Measurements from ENCODE around the gene LRRN4CL.
"Not testable (repeated sequence)": the region's sequence is repeated elsewhere in the genome, so short reads cannot be mapped to it uniquely, and the experiment has no call there.

The LRRN4CL gene

DNA sequence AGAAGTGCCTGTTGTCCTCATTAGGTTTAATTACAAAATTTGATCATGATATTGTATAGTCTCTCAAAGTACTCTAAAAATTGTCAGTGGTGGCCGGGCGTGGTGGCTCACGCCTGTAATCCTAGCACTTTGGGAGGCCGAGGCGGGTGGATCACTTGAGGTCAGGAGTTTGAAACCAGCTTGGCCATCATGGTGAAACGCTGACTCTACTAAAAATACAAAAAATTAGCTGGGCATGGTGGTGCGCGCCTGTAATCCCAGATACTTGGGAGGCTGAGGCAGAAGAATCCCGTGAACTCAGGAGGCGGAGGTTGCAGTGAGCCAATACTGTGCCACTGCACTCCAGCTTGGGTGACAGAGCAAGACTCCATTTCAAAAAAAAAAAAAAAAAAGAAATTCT, 13.9 kb downstream of the LRRN4CL start:
- DNase-seq, result not testable (repeated sequence)

DNA sequence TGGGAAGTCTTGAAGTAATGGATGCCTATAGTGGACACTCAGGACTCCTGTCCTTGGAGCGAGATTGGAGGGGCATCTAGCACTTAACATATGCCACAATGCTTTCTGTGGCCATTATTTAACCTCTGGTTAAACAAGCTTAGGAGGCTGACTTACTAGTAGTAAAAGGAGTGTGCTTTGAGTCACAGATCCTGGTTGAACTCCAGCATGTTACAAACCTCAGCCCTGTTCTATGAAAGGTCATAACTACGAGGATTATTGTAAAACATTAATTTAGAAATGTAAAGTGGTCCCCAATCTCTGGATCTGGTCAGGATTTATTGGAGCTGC, 16.2 kb downstream of the LRRN4CL start:
- DNase-seq, result no peak

DNA sequence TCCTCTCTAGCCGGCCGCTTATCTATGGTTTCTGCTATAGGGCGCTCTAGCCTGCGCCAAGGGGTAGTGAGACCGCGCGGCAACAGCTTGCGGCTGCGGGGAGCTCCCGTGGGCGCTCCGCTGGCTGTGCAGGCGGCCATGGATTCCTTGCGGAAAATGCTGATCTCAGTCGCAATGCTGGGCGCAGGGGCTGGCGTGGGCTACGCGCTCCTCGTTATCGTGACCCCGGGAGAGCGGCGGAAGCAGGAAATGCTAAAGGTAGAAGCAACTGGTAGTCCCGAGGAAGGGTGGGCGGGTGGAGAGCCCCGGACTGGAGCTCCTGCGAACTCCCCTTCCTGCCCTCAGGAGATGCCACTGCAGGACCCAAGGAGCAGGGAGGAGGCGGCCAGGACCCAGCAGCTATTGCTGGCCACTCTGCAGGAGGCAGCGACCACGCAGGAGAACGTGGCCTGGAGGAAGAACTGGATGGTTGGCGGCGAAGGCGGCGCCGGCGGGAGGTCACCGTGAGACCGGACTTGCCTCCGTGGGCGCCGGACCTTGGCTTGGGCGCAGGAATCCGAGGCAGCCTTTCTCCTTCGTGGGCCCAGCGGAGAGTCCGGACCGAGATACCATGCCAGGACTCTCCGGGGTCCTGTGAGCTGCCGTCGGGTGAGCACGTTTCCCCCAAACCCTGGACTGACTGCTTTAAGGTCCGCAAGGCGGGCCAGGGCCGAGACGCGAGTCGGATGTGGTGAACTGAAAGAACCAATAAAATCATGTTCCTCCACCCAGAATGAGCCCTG, 17.5 kb downstream of the LRRN4CL start, which contains the start of the genes LBHD1 and UQCC3:
Gene LBHD1 (minus strand): TSS at position 660 of the 782 bp plus-strand sequence. CDS start 2,236 bp downstream, outside the sequence.
Gene UQCC3 (plus strand): TSS at position 66 of the 782 bp plus-strand sequence. CDS start 73 bp downstream, at position 139.
- peak; percentile 20 for DNase-seq

DNA sequence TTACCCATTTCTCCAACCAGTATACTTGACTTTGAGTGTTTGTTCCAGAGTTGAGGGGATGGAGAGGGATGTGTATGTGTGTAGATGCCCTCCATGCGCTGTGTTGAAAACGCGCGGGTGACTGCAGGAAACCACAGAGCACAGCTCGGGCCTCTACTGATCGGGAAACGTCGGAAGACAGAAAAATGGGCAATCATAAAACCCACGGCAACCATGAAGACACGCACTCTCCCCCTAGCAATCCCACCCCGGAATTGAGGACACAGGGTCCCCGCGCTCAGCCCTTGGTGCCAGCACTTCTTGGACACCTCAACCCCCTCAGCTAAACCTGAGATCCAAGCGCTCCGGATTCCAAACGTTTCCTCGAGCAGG, 18.1 kb downstream of the LRRN4CL start:
- no peak for DNase-seq

DNA sequence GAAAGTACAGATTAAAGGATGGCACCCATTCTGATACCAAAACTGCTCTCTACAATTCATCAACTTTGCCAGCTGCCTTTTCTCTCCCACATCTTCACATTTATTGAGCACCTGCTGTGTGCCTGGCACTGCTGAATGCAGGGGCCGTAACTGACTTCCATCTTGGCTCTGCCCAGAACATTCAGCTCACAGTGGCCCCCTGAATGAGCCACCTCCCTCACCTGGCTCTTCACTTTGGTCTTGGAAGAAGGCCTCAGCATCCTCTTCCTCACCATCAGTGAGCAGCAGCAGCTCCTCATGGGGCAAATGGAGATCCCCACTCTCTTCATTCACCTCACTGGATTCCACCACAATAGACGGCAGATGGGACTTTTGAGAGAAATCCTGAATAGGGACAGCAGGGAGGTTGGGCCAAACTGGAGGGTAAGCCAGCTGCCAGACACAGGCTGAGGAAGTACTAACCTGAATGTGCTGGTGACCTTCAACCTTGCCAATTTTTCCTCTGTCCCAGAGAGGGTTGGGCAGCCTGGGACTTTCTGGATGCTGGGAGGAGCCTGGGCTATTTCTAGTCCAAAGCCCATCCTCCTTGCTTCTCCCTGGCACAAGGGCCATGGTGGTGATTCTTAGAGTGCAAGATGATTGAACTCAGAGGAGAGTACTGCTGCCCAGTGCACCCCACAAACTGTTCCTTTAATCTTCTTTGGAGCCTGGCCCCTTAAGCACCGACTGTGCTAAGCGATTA, 19.7 kb downstream of the LRRN4CL start:
- no peak for DNase-seq

DNA sequence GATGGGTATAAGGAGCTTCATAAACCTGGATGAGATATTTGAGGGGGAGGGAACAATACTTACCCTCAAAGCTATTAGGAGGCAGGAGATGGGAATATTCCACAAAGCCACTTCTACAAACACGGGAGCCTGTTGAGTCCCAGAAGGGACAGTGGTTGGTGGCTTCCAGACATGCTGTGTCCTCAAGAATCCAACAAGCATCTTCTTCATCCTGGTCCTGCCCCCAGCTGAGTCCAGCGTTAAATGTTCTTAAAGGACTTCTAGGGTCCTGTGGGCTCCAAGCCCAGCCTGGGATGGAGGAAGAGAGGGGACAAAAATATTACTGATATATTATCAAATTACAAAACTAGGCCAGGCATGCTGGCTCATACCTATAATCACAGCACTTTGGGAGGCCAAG, 21.9 kb downstream of the LRRN4CL start:
- DNase-seq, result no peak

DNA sequence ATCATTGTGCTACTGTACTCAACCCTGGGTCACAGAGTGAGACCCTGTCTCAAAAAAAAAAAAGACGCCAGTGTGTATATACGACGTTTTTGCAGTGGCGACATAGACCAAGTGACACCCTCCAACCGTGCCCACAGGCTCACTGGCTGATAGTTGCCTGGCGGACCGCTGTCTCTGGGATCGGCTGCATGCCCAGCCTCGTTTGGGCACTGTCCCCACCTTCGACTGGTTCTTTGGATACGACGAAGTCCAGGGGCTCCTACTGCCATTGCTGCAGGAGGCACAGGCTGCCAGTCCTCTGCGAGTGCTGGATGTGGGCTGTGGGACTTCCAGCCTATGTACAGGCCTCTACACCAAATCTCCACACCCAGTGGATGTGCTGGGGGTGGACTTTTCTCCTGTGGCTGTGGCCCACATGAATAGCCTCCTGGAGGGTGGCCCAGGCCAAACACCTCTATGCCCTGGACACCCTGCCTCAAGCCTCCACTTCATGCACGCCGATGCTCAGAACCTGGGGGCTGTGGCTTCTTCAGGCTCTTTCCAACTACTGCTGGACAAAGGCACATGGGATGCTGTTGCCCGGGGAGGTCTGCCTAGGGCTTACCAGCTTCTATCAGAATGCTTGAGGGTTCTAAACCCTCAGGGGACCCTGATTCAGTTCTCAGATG, 22.9 kb downstream of the LRRN4CL start:
- no peak for DNase-seq

DNA sequence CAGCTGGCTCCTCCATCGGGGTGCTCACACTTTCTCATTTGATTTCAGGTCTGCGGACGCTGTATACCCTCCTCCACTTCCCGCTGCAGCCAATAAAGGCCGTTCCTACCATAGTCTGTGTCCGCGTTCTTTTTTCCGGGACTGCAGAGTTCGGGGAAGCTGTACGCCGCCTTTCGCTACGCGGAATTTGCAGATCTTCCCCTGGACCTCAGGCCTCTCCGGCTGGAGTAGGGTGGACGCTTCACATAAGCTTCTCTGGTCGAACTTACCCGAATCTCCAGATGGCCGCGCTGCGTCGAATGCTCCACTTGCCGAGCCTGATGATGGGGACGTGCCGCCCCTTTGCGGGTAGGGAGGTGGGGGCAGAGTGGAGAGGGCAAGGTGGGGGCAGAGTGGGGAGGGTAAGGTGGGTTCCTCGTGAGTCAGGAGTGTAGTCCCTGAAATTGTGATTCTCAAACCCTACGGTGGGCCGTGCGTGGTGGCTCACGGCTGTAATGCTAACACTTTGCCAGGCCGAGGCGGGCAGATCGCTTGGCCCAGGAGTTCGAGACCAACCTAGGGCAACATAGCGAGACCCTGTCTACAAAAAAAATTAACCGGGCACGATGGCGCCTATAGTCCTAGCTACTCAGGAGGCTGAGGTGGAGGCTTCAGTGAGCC, 23.6 kb downstream of the LRRN4CL start:
- no peak for DNase-seq

DNA sequence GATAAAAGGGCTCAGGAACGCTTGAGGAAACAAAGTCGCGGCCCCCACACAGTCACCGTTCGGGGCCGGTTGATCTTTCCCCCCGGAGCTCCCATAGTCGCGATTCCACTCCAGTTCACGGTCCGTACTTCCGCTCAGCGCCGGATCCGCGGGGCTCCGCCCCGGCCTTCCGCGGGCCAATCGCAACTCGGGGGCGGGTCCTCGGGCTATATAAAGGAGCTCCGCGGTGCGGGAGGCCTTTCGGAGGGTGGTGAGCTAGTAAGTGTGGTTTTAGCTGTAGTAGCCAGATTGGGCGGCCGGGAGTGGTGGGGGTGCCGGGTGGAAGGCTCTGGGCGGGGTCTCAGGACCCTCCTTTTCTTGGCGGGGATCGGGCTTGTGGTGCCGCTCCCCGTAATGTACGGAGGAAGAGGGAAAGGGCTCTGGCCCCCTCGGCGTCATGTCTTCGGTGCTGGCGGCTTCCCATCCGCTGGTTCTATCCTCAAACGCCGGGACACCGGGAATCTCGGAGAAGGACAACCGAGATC, 24.2 kb downstream of the LRRN4CL start, which contains the start of the genes C11orf98 and CSKMT:
Gene C11orf98 (minus strand): TSS at position 136 of the 524 bp plus-strand sequence. CDS start 41 bp downstream, at position 95.
Gene CSKMT (plus strand): TSS at position 238 of the 524 bp plus-strand sequence. CDS start 568 bp downstream, outside the sequence.
- DNase-seq, result peak; percentile 74

DNA sequence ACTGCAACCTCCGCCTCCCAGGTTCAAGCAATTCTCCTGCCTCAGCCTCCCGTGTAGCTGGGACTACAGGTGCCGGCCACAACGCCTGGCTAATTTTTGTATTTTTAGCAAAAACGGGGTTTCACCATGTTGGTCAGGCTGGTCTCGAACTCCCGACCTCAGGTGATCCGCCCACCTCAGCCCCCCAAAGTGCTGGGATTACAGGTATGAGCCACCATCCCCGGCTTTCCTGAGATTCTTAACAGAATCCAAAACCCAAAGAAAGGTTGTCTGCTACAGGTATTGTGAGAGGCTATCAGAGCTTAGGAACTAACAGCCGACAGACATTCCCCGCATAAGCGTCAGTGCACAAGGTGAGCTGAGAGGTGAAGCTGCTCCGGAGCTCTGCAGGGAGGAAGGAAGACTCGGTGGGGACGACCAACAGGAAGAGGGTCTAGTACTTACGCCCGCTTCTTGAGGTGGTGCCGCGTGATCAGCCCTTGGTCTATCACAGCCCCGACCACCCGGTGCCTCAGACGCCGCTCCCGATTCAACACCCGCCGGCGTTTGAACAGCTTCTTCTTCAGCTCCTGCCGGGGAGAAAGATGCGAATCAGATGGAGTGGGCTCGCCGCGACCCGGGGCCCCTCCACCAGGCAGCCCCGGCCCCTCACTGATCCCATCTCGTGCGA, 24.8 kb downstream of the LRRN4CL start:
- peak; percentile 51 for DNase-seq

DNA sequence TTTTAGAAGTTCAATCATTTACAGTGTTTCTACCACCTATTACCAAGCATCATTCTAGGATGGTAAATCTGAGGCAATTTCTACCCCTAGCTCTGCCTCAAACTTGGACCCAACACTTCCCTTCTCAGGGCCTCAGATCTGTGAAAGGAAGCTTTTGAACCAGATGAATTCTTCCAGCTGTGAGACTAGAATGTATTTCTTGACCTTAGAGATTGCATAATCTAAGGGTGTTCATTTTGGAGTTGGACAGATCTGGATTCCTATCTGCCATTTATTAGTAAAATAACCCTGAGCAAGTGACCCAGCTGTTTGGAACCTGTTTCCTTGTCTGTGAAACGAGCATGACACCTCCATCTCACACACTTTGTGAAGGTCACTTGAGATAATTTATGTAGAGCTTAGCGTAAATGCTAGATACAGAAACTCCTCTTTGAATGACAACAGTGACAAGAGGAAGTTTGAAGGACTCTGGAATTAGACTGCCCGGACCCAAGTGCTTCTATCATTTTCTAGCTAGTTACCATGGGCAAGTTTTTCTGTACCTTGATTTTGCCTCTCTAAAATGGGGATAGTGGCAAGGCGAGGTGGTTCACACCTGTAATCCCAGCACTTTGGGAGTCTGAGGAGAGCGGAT, 32.4 kb downstream of the LRRN4CL start:
- DNase-seq, result no peak

DNA sequence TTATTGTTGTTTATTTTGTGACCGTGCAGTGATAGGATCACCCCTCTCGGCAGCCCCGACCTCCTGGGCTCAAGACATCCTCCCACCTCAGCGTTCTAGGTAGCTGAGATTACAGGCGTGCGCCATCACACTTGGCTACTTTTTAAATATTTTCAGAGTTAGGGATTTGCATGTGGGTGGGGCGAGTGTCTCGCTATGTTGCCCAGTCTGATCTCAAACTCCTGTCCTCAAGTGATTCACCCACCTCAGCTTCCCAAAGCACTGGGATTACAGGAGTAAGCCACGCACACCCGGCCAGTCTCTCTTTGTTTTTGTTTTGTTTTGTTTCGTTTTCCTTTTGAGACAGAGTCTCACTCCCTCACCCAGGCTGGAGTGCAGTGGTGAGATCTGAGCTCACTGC, 35.0 kb downstream of the LRRN4CL start:
- DNase-seq, result no peak

DNA sequence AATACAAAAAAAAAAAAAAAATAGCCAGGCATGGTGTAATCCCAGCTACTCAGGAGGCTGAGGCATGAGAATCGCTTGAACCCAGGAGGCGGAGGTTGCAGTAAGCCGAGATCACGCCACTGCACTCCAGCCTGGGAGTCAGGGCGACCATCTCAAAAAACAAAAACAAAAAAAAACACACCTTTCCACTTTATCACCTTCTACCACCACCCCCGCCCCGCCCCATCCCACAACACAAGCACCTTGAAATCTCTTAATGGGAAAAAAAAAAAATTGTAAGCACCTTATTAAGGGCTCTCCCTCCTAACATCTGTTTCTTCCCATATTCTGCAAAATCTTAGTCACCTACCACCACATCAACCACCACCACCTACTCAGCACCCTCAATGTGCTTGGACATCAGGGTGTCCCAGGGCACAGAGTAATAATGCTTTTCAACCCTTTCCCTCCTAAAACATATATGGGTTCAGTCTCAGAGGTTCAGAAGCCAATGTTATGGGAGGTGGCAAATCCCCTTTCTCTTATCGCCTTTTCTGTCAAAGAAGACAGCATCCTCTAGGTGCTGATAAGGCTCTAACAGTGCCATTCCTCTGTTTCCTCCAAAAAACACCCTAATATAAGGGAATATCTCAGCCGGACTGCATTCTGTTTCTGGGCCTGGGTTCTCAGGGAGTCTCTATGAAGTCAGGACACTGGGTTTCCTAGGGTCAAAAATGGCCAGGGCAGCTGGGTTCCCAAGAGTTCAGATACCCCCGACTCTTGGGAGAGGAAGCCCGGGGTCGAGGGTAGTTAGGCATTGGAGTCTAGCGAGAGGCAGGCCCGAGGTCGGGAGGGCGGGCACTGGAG, 36.9 kb downstream of the LRRN4CL start:
- DNase-seq, result no peak

DNA sequence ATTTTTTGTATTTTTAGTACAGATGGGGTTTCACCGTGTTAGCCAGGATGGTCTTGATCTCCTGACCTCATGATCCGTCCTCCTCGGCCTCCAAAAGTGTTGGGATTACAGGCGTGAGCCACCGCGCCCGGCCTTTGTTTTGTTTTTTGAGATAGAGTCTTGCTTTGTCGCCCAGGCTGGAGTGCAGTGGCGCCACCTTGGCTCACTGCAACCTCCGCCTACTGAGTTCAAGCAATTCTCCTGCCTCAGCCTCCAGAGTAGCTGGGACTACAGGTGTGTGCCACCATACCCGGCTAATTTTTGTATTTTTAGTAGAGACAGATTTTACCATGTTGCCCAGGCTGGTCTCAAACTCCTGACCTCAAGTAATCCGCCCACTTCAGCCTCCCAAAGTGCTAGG, 39.0 kb downstream of the LRRN4CL start:
- not testable (repeated sequence) for DNase-seq

DNA sequence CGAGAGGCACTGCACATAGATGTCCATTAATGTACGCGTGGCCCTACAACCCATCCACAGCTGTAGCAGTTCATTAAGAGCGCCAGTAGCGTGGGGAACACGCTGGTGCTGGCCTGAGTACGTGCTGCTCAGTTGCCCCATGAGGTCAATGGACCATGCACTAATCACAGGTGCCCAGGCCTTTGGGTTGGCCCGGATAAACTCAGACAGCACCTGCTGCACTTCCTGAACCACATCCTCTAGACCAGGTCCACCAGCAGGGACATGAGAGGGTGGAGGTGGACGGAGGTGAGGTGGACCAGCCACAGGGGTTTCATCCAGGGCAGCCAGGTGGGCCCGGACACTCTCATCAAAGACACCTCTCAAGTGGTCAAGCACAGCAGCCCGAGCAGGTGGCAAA, 39.8 kb downstream of the LRRN4CL start:
- DNase-seq, result no peak

DNA sequence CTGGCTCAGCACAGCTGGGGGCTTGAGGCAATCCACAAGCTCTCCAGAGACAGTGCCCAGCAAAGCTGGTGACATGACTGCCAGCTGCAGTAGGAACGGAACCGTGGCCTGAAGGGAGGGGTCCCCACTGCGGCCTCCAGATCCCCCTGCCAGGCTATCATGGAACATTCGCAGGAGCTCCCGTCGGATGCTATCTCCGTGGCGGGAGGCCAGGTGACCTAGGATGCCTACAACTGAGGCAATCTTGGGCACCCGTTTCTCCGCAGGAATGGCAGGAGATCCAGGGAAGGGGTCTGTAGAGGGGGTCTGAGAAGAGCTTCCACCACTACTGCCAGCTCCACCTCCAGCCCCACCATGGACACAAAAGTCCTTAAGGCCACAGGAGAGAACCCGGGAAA, 40.4 kb downstream of the LRRN4CL start:
- no peak for DNase-seq

DNA sequence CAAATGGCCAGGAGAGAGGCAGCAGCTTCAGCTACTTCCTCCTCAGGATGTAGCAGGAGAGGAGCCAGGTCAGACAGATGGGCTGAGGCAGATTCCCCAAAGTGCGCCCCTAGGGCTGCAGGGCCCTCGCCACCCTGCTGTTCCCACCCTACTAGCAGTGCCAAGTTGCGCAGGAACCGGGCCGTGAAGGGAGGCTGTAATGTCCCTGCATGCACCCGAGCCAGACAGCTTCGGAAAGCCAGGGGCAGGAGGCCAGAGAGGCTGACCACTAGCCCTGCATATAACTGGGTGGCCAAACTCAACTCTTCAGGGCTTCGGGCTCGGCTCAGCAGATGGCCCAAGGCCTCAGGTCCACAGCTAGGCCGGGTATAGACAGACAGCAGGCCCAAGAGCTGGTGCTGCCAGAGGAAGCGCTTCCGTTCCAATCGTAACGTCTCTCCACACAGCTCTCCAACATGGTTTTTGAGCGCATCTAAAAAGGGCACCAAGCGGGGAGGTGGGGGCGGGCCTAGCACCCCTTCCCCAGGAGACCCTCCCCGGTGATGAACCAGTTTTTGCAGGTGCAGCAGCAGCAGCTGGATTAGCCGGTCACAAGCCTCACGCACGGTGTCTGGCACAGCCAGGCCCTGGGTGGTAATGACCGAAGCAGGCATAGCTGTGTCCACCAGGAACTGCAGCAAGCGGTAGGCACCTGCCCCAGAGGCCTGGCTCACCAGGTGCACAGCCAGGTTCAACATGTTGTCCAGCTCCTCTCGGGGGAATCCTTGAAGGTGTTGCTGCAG, 41.0 kb downstream of the LRRN4CL start:
- DNase-seq, result no peak

DNA sequence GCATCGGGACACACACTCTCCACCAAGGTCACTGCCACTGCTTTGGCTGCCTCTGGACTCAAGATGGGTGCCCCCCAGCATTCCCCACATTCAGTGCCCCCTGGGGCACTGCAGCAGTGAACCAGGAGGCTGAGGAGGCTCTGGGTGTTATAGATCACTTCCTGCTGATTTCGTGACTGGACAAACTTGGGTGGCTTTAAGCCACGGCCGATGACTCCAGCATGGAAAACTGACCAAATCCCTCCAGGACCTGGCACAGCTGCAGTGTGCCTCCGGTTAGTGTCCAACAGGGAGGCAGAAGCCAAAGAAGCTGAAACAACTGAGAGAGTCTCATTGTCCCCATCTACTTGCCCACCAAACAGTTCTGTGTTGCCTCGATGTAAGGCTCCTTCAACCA, 41.7 kb downstream of the LRRN4CL start:
- DNase-seq, result no peak

DNA sequence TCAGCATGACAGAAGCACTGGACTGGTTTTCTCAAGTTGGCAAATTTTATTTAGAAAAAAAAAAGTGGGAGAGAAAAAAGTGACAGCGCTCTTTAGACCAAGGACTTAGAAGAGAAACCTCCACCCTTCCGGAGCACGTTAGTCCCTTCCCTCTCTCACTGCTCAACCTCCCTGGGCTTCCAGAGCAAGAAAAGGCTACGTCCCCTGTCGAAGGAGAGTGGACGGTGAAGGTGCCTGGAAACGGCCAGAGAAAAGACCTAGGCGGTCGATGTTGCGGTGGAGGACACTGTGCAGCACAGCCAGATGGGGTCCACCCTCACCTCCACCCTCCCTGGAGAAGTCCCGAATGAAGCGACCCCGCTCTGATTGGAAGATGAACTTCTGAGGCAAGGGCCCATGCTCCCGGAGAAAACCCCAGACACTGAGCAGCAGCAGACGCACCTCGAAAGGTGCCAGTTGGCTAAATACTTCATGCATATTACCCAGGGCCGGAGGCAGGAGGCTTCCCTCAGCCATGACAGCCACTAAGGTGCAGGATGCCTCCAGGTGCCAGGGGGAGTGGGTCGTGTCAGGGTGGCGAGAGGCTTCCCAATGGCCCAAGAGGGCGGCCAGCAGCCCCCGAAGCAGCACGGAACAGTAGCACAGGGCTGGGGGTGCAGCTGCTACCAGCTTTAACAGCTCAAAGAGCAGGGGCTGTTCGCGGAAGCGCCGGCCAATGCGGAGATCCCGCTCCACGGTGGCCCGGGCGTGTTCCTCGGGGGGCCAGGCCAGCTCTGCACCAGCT, 42.3 kb downstream of the LRRN4CL start:
- no peak for DNase-seq
